NCI-H526 treated with DMSO at 0.1 percent for 48 hours (cell line): ENCODE measurements around the gene CDX2.
"Not testable (repeated sequence)": the region's sequence is repeated elsewhere in the genome, so short reads cannot be mapped to it uniquely, and the experiment has no call there.

Source experiments
- DNase-seq: peaks from one replicate; lab custom pipeline; 2025; lab: John Stamatoyannopoulos, UW

CDX2 gene

GRCh38 chr13:27969082-27969865 is at the start of gene CDX2:
Gene CDX2, minus strand, starts transcription at chr13:27969315. Its CDS starts 309 bp downstream, at chr13:27969006.
- DNase-seq, result peak; percentile 87

- DNase-seq, result no peak
Observed at GRCh38 chr13:28014301-28014700, 45.2 kb upstream of the CDX2 start.

- DNase-seq, result no peak
Observed at GRCh38 chr13:28013482-28013881, 44.4 kb upstream of the CDX2 start.

GRCh38 chr13:28012896-28013295 is 43.8 kb upstream of the CDX2 start:
- no peak for DNase-seq

GRCh38 chr13:28012383-28012782 is 43.3 kb upstream of the CDX2 start:
- DNase-seq, result no peak

GRCh38 chr13:28010046-28010445 is 40.9 kb upstream of the CDX2 start:
- DNase-seq, result no peak

- not testable (repeated sequence) for DNase-seq
Observed at GRCh38 chr13:28005016-28005415, 35.9 kb upstream of the CDX2 start.

- no peak for DNase-seq
Observed at GRCh38 chr13:28002886-28003698, 34.0 kb upstream of the CDX2 start.

GRCh38 chr13:28001837-28002473 is 32.8 kb upstream of the CDX2 start:
- DNase-seq, result no peak

GRCh38 chr13:28001049-28001448 is 31.9 kb upstream of the CDX2 start:
- DNase-seq, result no peak

GRCh38 chr13:28000567-28000966 is 31.5 kb upstream of the CDX2 start:
- peak; percentile 69 for DNase-seq

GRCh38 chr13:27997904-27998522 is 28.9 kb upstream of the CDX2 start:
- DNase-seq, result peak; percentile 74

GRCh38 chr13:27991881-27992280 is 22.8 kb upstream of the CDX2 start:
- DNase-seq, result no peak

GRCh38 chr13:27988520-27988919 is 19.4 kb upstream of the CDX2 start, which contains the start of gene URAD:
Gene URAD, minus strand, starts transcription at chr13:27988693. Its CDS starts 56 bp downstream, at chr13:27988637.
- no peak for DNase-seq

- no peak for DNase-seq
Observed at GRCh38 chr13:27985600-27985999, 16.5 kb upstream of the CDX2 start.

GRCh38 chr13:27982361-27982760 is 13.2 kb upstream of the CDX2 start:
- DNase-seq, result no peak

GRCh38 chr13:27981006-27981708 is 12.0 kb upstream of the CDX2 start:
- no peak for DNase-seq

GRCh38 chr13:27980280-27980998 is 11.3 kb upstream of the CDX2 start:
- DNase-seq, result no peak

- no peak for DNase-seq
Observed at GRCh38 chr13:27979765-27980279, 10.7 kb upstream of the CDX2 start.

GRCh38 chr13:27979001-27979643 is 10.0 kb upstream of the CDX2 start:
- no peak for DNase-seq
